Lower leg skin (tissue), 3 donors: Measurements from ENCODE around the gene ASS1.

ENCODE experiments used
- CTCF ChIP-seq, 3 donors: fragments of 450-650 bp; IDR thresholded peaks; one replicate each; pipeline ENCODE4 v1.5.1; 2016; ENCODE audit warnings: antibody characterized with exemption in 3 of 3, mild to moderate bottlenecking in 3 of 3, moderate library complexity in 2 of 3
- POLR2A ChIP-seq, 2 donors: fragments of 450-650 bp; IDR thresholded peaks; one replicate each; pipeline ENCODE4 v1.6.1; 2016 to 2017; ENCODE audit warnings: antibody characterized with exemption in 2 of 2, mild to moderate bottlenecking in 1 of 2, moderate library complexity in 1 of 2

- TF ChIP-seq CTCF (IDR thresholded peaks at IDR 0.05) (no peak), POLR2A (IDR thresholded peaks at IDR 0.05) (no peak)
Measured at GRCh38 chr9:130477564-130477963, 32.8 kb downstream of the ASS1 start.
